ENCODE results near the gene HHLA2. TPM values are rescaled to one million over a fixed set of nuclear protein-coding genes. Genes with fewer than 3 reads are reported as not detected.

The HHLA2 gene
- total and polyA plus RNA-seq, 2 of the 8 experiments (the other 6 are each of a cell fraction or from before 2014, with no cell fraction given), result not detected

DNA sequence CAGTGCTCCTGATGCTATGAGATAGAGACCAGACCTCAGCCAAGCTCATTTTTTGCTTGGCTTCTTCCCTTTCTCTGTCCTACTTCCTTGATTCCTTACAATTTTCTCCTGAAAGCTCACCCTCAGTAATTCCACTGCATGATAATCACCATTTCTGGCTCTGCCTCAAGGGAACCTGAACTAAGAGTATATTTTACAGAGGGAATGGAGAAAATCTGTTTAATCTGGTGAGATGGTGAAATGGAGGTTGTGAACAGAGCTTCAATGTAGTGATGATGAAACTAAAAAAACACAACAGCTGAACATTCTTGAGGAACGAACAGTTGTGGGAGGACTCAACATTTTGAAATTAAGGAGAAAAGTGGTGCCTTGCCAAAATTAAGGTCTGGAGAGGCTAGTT, 16.3 kb downstream of the HHLA2 start:
- no peak overlapping the region for H2BK120ac ChIP-seq (replicated peaks; ENCODE audit: low read depth, low read length)
- ChIA-PET POLR2A (ENCODE audit: partially characterized antibody) (no interaction called here), CTCF (ENCODE audit: partially characterized antibody) (no interaction called here)
- no peaks in the 10 kb centered on the region for H3K23me2 ChIP-seq (ENCODE audit: low read depth, low read length)
- no peak overlapping the region for H3K14ac ChIP-seq (ENCODE audit: insufficient read length)
- no peaks in the 10 kb centered on the region for H3K27me3 ChIP-seq (replicated peaks in 1 of 4; ENCODE audit: control insufficient read depth in 3 of 4, extremely low read depth in 1 of 4, insufficient read depth in 3 of 4, low read length in 3 of 4)
- no peak overlapping the region for H4K5ac ChIP-seq (ENCODE audit: insufficient read length, low read depth, low read length)
- H2BK5ac ChIP-seq (ENCODE audit: low read depth, low read length), result no peak overlapping the region
- H3K4ac ChIP-seq (replicated peaks; ENCODE audit: insufficient read length, low read depth, low read length), result no peak overlapping the region
- no peak overlapping the region for H2BK15ac ChIP-seq (ENCODE audit: low read length)
- no peak overlapping the region for H3K23ac ChIP-seq (ENCODE audit: insufficient read length)
- H3K18ac ChIP-seq (ENCODE audit: extremely low read depth, low read length), result no peak overlapping the region
- H3K4me3 ChIP-seq (ENCODE audit: extremely low read depth in 1 of 4, insufficient read depth in 2 of 4, low read depth in 3 of 4, low read length in 4 of 4), result no peak overlapping the region
- no peaks in the 10 kb centered on the region; a peak in 1 of 4 replicates for H3K9me3 ChIP-seq (ENCODE audit: insufficient read depth in 2 of 2, low read depth in 1 of 2, low read length in 1 of 2)
- no peaks in the 10 kb centered on the region for H4K20me1 ChIP-seq (replicated peaks in 1 of 2; ENCODE audit: control insufficient read depth in 1 of 2, insufficient read depth in 2 of 2, low read length in 2 of 2)
- H3K79me2 ChIP-seq (ENCODE audit: control insufficient read depth in 1 of 2, insufficient read depth in 2 of 2, low read length in 2 of 2), result no peaks in the 10 kb centered on the region
- WGBS, 2 experiments (ENCODE audit: extremely low coverage in 1 of 2, insufficient coverage in 1 of 2, insufficient read length in 1 of 2, insufficient replicate concordance in 2 of 2, low coverage in 1 of 2, low lambda C conversion rate in 2 of 2, missing lambda C conversion rate in 1 of 2), result 94% methylated on average over 1 of the region's 1 CpG; no CpG with 5 or more reads in 1 of the 2 experiments
- H3K79me1 ChIP-seq (ENCODE audit: low read depth, low read length), result no peaks in the 10 kb centered on the region
- no peak overlapping the region for H2BK12ac ChIP-seq (ENCODE audit: low read depth, low read length)
- no peak overlapping the region for H2AK5ac ChIP-seq (ENCODE audit: low read depth, low read length)
- no peak overlapping the region for H3K27ac ChIP-seq (ENCODE audit: low read depth, low read length)
- H4K8ac ChIP-seq (ENCODE audit: extremely low read depth, insufficient read depth, low read length), result no peak overlapping the region
- H3K56ac ChIP-seq (replicated peaks; ENCODE audit: insufficient read length, low read depth, low read length), result no peak overlapping the region
- no peaks in the 10 kb centered on the region for H3K36me3 ChIP-seq (ENCODE audit: control insufficient read depth in 2 of 4, insufficient read depth in 4 of 4, low read length in 3 of 4)
- no peak for FAIRE-seq
- TF ChIP-seq JUND (IDR thresholded peaks at IDR 0.05; ENCODE audit: low read length), result no peak
- TF ChIP-seq RAD21 (IDR thresholded peaks at IDR 0.05 in 1 of 2, conservative IDR thresholded peaks at IDR 0.05 in 1 of 2; ENCODE audit: low read depth in 2 of 2, low read length in 2 of 2), result no peak
- TF ChIP-seq CHD1 (IDR thresholded peaks at IDR 0.05; ENCODE audit: low read depth, low read length), result no peak
- TF ChIP-seq GTF2F1 (IDR thresholded peaks at IDR 0.05; ENCODE audit: borderline replicate concordance, low read depth, low read length), result no peak
- no peak for TF ChIP-seq SP4 (IDR thresholded peaks at IDR 0.05; ENCODE audit: low read length)
- no peak for TF ChIP-seq HDAC2 (IDR thresholded peaks at IDR 0.05; ENCODE audit: borderline replicate concordance in 1 of 2, low read depth in 2 of 2, low read length in 2 of 2)
- TF ChIP-seq, protein P1, sequence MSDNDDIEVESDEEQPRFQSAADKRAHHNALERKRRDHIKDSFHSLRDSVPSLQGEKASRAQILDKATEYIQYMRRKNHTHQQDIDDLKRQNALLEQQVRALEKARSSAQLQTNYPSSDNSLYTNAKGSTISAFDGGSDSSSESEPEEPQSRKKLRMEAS (IDR thresholded peaks at IDR 0.05), result no peak
- TF ChIP-seq RFX5 (IDR thresholded peaks at IDR 0.05; ENCODE audit: borderline replicate concordance, low read depth, low read length), result no peak
- no peak for TF ChIP-seq POLR2AphosphoS5 (IDR thresholded peaks at IDR 0.05; ENCODE audit: low read depth, low read length)
- DNase-seq (ENCODE audit: low read depth in 1 of 2, low spot score in 2 of 2), result no peak
- H3K9ac ChIP-seq (replicated peaks in 1 of 4; ENCODE audit: extremely low read depth in 1 of 4, low read depth in 3 of 4, low read length in 3 of 4), result no peak overlapping the region
- H2BK20ac ChIP-seq (ENCODE audit: low read length), result no peak overlapping the region
- H4K91ac ChIP-seq (replicated peaks; ENCODE audit: insufficient read length, low read length), result no peak overlapping the region
- 0 out of 2 replicates have a peak overlapping the region, but pooled peaks have one; percentile 86 for H2AFZ ChIP-seq (ENCODE audit: low read length)
- no peaks in the 10 kb centered on the region for H3K4me1 ChIP-seq (replicated peaks in 1 of 4; ENCODE audit: control insufficient read depth in 3 of 4, insufficient read depth in 4 of 4, low read length in 3 of 4)
- no peak overlapping the region for H3K4me2 ChIP-seq (ENCODE audit: insufficient read depth in 1 of 2, low read depth in 2 of 2, low read length in 2 of 2)
